ENCODE measurements around the gene ADISSP. TPM values are rescaled to one million over a fixed set of nuclear protein-coding genes. Genes with fewer than 3 reads are reported as not detected.

ADISSP gene
- polyA plus RNA-seq, 1 experiment, result 34.3 TPM

GRCh38 chr20:3784863-3785239 is 17.3 kb upstream of the ADISSP start:
- CTCF ChIA-PET, result interaction anchor here (0.8 to 12.0 kb wide), 9 partner anchors 17 to 108 kb away, joined by 3 to 248 read pairs (median 5); partner anchors contain the start of genes ADISSP and AP5S1
- POLR2A ChIA-PET, result no interaction called here

DNA sequence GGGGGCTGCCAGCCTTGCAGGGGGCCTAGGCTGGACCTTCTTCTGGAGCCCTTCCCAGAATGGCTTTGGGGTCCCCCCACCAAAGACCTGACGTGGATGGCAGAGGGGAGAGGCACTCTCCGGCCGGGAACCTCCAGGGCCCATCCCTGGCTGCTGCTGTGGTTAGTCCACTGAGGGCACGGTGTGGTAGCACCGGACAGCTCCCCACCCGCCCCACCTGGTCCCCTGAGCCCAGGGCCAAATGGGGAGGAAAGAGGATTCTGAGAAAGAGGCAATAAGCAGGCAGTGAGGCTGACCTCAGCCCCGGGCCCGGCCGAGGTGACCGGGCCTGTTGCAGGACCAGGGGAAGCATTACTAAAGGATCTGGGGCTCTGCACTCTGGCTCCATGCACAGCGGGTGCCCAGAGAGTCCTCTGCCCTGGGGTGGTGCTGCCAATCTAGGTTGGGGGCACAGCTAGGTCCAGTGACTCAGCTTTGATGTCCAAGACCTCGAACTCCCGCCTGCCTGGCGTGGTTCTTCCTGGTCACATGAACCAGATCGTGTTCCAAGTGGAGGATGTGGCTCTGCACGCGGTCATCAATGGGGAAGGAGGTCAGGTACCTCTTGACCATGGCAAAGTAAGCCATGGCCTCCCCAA is 16.8 kb upstream of the ADISSP start:
- peaks cover 4% of the 10 kb centered on the region; the same call in 1 of the 2 replicates for H3K36me3 ChIP-seq (ENCODE audit: control insufficient read depth, insufficient read depth, low read length)
- no peak for DNase-seq (ENCODE audit: low read depth)
- H3K4me3 ChIP-seq (ENCODE audit: low read depth, low read length), result no peak overlapping the region
- no peaks in the 10 kb centered on the region for H3K27me3 ChIP-seq (ENCODE audit: control insufficient read depth, insufficient read depth, low read length)
- POLR2A ChIA-PET, result no interaction called here
- TF ChIP-seq, protein P1, sequence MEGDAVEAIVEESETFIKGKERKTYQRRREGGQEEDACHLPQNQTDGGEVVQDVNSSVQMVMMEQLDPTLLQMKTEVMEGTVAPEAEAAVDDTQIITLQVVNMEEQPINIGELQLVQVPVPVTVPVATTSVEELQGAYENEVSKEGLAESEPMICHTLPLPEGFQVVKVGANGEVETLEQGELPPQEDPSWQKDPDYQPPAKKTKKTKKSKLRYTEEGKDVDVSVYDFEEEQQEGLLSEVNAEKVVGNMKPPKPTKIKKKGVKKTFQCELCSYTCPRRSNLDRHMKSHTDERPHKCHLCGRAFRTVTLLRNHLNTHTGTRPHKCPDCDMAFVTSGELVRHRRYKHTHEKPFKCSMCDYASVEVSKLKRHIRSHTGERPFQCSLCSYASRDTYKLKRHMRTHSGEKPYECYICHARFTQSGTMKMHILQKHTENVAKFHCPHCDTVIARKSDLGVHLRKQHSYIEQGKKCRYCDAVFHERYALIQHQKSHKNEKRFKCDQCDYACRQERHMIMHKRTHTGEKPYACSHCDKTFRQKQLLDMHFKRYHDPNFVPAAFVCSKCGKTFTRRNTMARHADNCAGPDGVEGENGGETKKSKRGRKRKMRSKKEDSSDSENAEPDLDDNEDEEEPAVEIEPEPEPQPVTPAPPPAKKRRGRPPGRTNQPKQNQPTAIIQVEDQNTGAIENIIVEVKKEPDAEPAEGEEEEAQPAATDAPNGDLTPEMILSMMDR (IDR thresholded peaks at IDR 0.05; ENCODE audit: insufficient read depth, low read depth, low read length), result no peak
- CTCF ChIA-PET, result interaction anchor here (0.8 to 12.0 kb wide), 7 partner anchors 16 to 107 kb away, joined by 3 to 248 read pairs (median 5); partner anchors contain the start of genes ADISSP and AP5S1

More at GRCh38 chr20:3784863-3785239, 17.3 kb upstream of the ADISSP start:
- peaks cover 4% of the 10 kb centered on the region; the same call in 1 of the 2 replicates for H3K36me3 ChIP-seq (ENCODE audit: control insufficient read depth, insufficient read depth, low read length)
- TF ChIP-seq, protein P1 (IDR thresholded peaks at IDR 0.05; ENCODE audit: insufficient read depth, low read depth, low read length), result no peak
- H3K27me3 ChIP-seq (ENCODE audit: control insufficient read depth, insufficient read depth, low read length), result no peaks in the 10 kb centered on the region
- no peak for DNase-seq (ENCODE audit: low read depth)
- peak overlapping the region; percentile 71 for H3K4me3 ChIP-seq (ENCODE audit: low read depth, low read length)

- TF ChIP-seq, protein P1 (IDR thresholded peaks at IDR 0.05; ENCODE audit: insufficient read depth, low read depth, low read length), result no peak
- H3K36me3 ChIP-seq (ENCODE audit: control insufficient read depth, insufficient read depth, low read length), result peaks cover 4% of the 10 kb centered on the region; the same call in 1 of the 2 replicates
- DNase-seq (ENCODE audit: low read depth), result no peak
- no peak overlapping the region for H3K4me3 ChIP-seq (ENCODE audit: low read depth, low read length)
- ChIA-PET CTCF (interaction anchor here (0.9 to 12.0 kb wide), 5 partner anchors 15 to 106 kb away, joined by 3 to 248 read pairs (median 5); partner anchors contain the start of genes ADISSP and AP5S1), POLR2A (no interaction called here)
- H3K27me3 ChIP-seq (ENCODE audit: control insufficient read depth, insufficient read depth, low read length), result no peaks in the 10 kb centered on the region
These were observed 16.1 kb upstream of the ADISSP start for GRCh38 chr20:3783511-3784195.

DNA sequence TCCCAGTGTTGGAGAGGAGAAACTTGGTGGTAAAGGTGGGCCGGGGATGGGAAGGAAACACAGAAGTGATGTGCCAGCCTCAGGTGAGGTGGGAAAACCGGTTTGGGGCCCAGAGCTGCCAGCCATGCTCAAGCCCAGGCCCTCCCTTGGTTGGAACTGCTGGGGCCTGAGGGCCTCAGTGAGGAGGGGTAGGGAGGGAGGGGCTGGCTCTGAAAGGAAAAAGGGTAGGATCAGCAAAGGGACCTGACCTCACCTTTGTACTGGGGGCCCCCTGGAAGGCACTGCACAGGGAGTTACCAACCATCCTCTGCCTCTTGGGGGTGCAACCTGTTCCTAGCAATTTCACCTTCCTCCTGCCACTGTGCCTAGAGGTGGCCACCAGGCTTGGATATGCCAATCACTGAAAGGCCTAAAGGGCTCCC is 15.5 kb upstream of the ADISSP start:
- no peak for DNase-seq (ENCODE audit: low read depth)
- Histone ChIP-seq H3K27me3 (ENCODE audit: control insufficient read depth, insufficient read depth, low read length) (no peaks in the 10 kb centered on the region), H3K4me3 (ENCODE audit: low read depth, low read length) (no peak overlapping the region), H3K36me3 (ENCODE audit: control insufficient read depth, insufficient read depth, low read length) (peaks cover 4% of the 10 kb centered on the region; the same call in 1 of the 2 replicates)
- ChIA-PET CTCF (interaction anchor here (0.6 to 12.0 kb wide), 6 partner anchors 14 to 220 kb away, joined by 3 to 248 read pairs (median 5); partner anchors contain the start of gene AP5S1), POLR2A (no interaction called here)
- TF ChIP-seq, protein P1 (IDR thresholded peaks at IDR 0.05; ENCODE audit: insufficient read depth, low read depth, low read length), result no peak

GRCh38 chr20:3782597-3782996 is 15.0 kb upstream of the ADISSP start:
- TF ChIP-seq, protein P1 (IDR thresholded peaks at IDR 0.05; ENCODE audit: insufficient read depth, low read depth, low read length), result no peak
- DNase-seq (ENCODE audit: low read depth), result no peak
- Histone ChIP-seq H3K27me3 (ENCODE audit: control insufficient read depth, insufficient read depth, low read length) (no peaks in the 10 kb centered on the region), H3K4me3 (ENCODE audit: low read depth, low read length) (no peak overlapping the region), H3K36me3 (ENCODE audit: control insufficient read depth, insufficient read depth, low read length) (peaks cover 4% of the 10 kb centered on the region; the same call in 1 of the 2 replicates)
- ChIA-PET POLR2A (no interaction called here), CTCF (interaction anchor here (0.6 to 12.0 kb wide), 5 partner anchors 14 to 219 kb away, joined by 5 to 248 read pairs (median 14); partner anchors contain the start of genes ADISSP and AP5S1)

All from BJ (cell line).